ENCODE measurements around the gene MGAM2. TPM values are rescaled to one million over a fixed set of nuclear protein-coding genes. Genes with fewer than 3 reads are reported as not detected.

Gene MGAM2
- total and polyA plus RNA-seq, 2 of the 13 experiments (the other 11 are each of a cell fraction or from before 2014, with no cell fraction given): 0.29 TPM; not detected in 1

DNA sequence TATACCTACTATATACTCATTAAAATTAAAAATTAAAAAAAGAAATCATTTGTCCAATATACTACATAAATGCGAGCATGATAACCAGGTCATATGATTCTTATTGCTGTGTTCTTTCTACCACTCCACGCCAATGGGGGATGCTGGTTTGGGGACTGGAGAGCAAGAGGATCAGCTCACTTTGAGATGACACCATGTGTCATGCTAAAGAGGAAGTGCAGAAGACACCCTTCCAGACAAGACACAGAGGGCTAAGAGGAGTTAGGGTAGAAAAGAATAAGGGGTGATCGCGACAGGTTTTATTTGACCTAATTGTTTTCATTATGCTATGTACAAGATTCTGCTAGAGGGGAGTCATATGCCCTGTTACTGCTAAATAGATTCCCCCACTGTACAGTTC is 33.8 kb upstream of the MGAM2 start:
- H3K9ac ChIP-seq (ENCODE audit: insufficient read depth, low read depth, low read length): no peak overlapping the region
- ATAC-seq (no peak), FAIRE-seq (no peak), DNase-seq (ENCODE audit: low spot score) (no peak)
- H3K4me1 ChIP-seq (ENCODE audit: insufficient read depth, low read length): no peaks in the 10 kb centered on the region
- no peak overlapping the region for H3K27ac ChIP-seq (ENCODE audit: extremely low read length, insufficient read depth, low read length)
- H3K9me3 ChIP-seq (ENCODE audit: low read length): no peaks in the 10 kb centered on the region
- BruUV-seq (replicated peaks): no TSS peak
- TF ChIP-seq ZNF589 (CRISPR knock-in tag; conservative IDR thresholded peaks at IDR 0.05) (no peak), ZSCAN29 (CRISPR knock-in tag; conservative IDR thresholded peaks at IDR 0.05) (no peak), KDM5B (CRISPR knock-in tag; IDR thresholded peaks at IDR 0.05; ENCODE audit: borderline replicate concordance) (no peak), CENPT (CRISPR knock-in tag; IDR thresholded peaks at IDR 0.05; ENCODE audit: low read depth) (no peak), ARNT2 (CRISPR knock-in tag; IDR thresholded peaks at IDR 0.05; ENCODE audit: low read depth) (no peak), ZEB1 (IDR thresholded peaks at IDR 0.05; ENCODE audit: insufficient replicate concordance, low read depth) (no peak), HOXD1 (CRISPR knock-in tag; IDR thresholded peaks at IDR 0.05) (no peak), U2AF1 (optimal IDR thresholded peaks at IDR 0.05; ENCODE audit: low read depth, low read length) (no peak), ZNF382 (CRISPR knock-in tag; IDR thresholded peaks at IDR 0.05; ENCODE audit: borderline replicate concordance) (no peak), ZNF329 (CRISPR knock-in tag; IDR thresholded peaks at IDR 0.05; ENCODE audit: low read depth) (no peak)
- TF ChIP-seq, protein P1, sequence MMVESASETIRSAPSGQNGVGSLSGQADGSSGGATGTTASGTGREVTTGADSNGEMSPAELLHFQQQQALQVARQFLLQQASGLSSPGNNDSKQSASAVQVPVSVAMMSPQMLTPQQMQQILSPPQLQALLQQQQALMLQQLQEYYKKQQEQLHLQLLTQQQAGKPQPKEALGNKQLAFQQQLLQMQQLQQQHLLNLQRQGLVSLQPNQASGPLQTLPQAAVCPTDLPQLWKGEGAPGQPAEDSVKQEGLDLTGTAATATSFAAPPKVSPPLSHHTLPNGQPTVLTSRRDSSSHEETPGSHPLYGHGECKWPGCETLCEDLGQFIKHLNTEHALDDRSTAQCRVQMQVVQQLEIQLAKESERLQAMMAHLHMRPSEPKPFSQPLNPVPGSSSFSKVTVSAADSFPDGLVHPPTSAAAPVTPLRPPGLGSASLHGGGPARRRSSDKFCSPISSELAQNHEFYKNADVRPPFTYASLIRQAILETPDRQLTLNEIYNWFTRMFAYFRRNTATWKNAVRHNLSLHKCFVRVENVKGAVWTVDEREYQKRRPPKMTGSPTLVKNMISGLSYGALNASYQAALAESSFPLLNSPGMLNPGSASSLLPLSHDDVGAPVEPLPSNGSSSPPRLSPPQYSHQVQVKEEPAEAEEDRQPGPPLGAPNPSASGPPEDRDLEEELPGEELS (CRISPR knock-in tag; IDR thresholded peaks at IDR 0.05): no peak
- TF ChIP-seq, protein P2, sequence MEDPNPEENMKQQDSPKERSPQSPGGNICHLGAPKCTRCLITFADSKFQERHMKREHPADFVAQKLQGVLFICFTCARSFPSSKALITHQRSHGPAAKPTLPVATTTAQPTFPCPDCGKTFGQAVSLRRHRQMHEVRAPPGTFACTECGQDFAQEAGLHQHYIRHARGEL (CRISPR knock-in tag; IDR thresholded peaks at IDR 0.05): no peak
- no peaks in the 10 kb centered on the region for H3K36me3 ChIP-seq (replicated peaks in 1 of 2; ENCODE audit: control insufficient read depth in 1 of 2, insufficient read depth in 2 of 2, low read length in 2 of 2)
- no peak overlapping the region for H2AFZ ChIP-seq (ENCODE audit: low read length)
- ChIA-PET POLR2A (no interaction called here), CTCF (ENCODE audit: low intra/inter-chr PET ratio, low total read pairs) (no interaction called here)
- no peak overlapping the region for H3K4me3 ChIP-seq (replicated peaks in 1 of 3; ENCODE audit: insufficient read depth in 1 of 3, low read depth in 2 of 3, low read length in 3 of 3)
- 58% methylated on average over 4 of the region's 4 CpGs for WGBS (ENCODE audit: low lambda C conversion rate)
- in situ Hi-C loops (cut with HindIII; ENCODE audit: extremely low pct_ligation_motif_present, low pct_unique_long_range_greater_than_20kb) (no loop called here), intact Hi-C loops (cut with micrococcal nuclease; ENCODE audit: unreplicated experiment) (no loop called here)
- H3K27me3 ChIP-seq (ENCODE audit: control insufficient read depth in 1 of 2, insufficient read depth in 2 of 2, low read length in 2 of 2): no peaks in the 10 kb centered on the region
- H3K4me2 ChIP-seq (ENCODE audit: low read depth, low read length): no peak overlapping the region
- no peaks in the 10 kb centered on the region for H4K20me1 ChIP-seq (ENCODE audit: insufficient read depth, low read length)
- no peaks in the 10 kb centered on the region for H3K79me2 ChIP-seq (ENCODE audit: insufficient read depth, low read length)
